ENCODE data around the gene CNNM2.

The CNNM2 gene

DNA sequence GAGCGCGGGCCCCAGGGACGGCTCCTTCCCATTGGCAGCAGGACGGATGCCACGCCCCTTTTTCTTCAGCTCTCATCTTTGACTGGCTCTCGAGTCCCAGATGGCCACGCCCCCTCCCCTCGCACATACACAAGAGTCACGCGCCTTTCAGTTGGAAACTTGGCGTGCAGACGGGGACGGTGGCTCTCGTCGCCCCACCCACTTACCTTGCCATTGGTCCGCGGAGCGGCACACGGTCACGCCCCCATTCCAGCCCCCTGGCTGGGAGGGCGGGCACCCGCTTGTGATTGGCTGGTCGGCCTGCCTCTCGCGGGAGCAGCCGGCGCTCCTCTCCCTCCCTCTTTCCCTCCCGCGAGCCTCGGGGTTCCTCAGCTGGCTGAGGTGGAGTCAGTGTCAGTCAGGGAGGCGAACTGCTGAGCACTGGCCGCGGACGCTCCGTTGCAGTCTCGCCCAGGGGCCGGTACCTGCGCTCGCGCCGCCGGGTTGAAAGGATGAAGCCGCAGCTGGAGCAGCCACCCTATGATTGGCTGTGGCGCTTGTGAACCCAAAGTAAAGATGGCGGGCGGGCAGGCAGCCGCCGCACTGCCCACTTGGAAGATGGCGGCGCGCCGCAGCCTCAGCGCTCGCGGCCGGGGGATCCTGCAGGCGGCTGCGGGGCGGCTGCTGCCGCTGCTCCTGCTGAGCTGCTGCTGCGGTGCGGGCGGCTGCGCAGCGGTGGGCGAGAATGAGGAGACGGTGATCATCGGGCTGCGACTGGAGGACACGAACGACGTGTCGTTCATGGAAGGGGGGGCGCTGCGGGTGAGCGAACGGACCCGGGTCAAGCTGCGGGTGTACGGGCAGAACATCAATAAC is at the start of gene CNNM2:
TSS of gene CNNM2 (plus strand) at position 333 of the 855 bp plus-strand sequence. CDS start at position 520, 187 bp downstream.
- DNase-seq (ENCODE audit: insufficient read length, low spot score) (peak; percentile 45), FAIRE-seq (no peak)
- TF ChIP-seq, protein P1, sequence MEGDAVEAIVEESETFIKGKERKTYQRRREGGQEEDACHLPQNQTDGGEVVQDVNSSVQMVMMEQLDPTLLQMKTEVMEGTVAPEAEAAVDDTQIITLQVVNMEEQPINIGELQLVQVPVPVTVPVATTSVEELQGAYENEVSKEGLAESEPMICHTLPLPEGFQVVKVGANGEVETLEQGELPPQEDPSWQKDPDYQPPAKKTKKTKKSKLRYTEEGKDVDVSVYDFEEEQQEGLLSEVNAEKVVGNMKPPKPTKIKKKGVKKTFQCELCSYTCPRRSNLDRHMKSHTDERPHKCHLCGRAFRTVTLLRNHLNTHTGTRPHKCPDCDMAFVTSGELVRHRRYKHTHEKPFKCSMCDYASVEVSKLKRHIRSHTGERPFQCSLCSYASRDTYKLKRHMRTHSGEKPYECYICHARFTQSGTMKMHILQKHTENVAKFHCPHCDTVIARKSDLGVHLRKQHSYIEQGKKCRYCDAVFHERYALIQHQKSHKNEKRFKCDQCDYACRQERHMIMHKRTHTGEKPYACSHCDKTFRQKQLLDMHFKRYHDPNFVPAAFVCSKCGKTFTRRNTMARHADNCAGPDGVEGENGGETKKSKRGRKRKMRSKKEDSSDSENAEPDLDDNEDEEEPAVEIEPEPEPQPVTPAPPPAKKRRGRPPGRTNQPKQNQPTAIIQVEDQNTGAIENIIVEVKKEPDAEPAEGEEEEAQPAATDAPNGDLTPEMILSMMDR (IDR thresholded peaks at IDR 0.05; ENCODE audit: insufficient read depth, missing control alignments): no peak

DNA sequence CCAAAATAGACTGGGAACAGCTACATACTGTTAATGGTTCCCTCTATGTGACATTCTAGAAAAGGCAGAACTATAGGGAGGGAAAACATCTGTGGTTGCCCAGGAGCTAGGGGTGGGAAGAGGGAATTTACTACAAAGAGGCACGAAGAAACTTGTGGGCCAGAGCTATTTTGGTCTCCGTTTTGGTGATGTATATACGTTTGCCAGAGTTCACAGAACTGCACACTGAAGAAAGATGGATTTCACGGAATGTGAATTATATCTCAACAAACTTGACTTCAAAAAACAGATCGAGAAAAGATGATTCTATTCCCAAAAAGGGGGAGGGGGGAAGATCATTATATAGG is 49.2 kb upstream of the CNNM2 start:
- FAIRE-seq (peak; percentile 41), DNase-seq (ENCODE audit: insufficient read length, low spot score) (no peak)
- TF ChIP-seq, protein P1 (IDR thresholded peaks at IDR 0.05; ENCODE audit: insufficient read depth, missing control alignments): no peak

GRCh38 chr10:102869258-102870198 is 48.6 kb upstream of the CNNM2 start, which contains the start of gene AS3MT:
TSS of gene AS3MT (plus strand) at chr10:102869470. CDS start at chr10:102869593, 123 bp downstream.
- TF ChIP-seq, protein P1 (IDR thresholded peaks at IDR 0.05; ENCODE audit: insufficient read depth, missing control alignments): no peak
- FAIRE-seq (no peak), DNase-seq (ENCODE audit: insufficient read length, low spot score) (peak; percentile 65)

DNA sequence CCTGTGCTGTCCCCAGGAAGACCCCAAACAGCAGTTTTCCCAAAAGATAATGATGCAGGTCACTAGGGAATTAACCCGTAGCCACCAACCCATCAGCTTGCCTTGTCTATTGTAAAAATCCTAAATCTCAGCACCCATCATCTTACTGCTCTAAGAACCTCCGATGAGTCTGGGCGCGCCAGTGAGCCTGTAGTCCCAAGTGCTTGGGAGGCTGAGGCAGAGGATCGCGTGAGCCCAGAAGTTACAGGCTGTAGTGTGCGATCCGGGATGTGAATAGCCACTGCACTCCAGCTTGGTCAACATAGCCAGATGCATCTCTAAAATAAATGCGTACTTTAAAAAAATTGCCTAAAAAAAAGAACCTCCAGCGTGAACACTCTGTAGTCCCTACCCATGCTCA is 47.9 kb upstream of the CNNM2 start:
- TF ChIP-seq, protein P1 (IDR thresholded peaks at IDR 0.05; ENCODE audit: insufficient read depth, missing control alignments): no peak
- FAIRE-seq (no peak), DNase-seq (ENCODE audit: insufficient read length, low spot score) (no peak)

- DNase-seq (ENCODE audit: insufficient read length, low spot score): no peak
- TF ChIP-seq, protein P1 (IDR thresholded peaks at IDR 0.05; ENCODE audit: insufficient read depth, missing control alignments): no peak
- no peak for FAIRE-seq
Measured at GRCh38 chr10:102872163-102872562, 45.9 kb upstream of the CNNM2 start.

GRCh38 chr10:102876747-102877153 is 41.3 kb upstream of the CNNM2 start:
- no peak for FAIRE-seq
- TF ChIP-seq, protein P1 (IDR thresholded peaks at IDR 0.05; ENCODE audit: insufficient read depth, missing control alignments): no peak
- no peak for DNase-seq (ENCODE audit: insufficient read length, low spot score)
